ENCODE measurements around the gene TLX2.
"Not testable (repeated sequence)": the region's sequence is repeated elsewhere in the genome, so short reads cannot be mapped to it uniquely, and the experiment has no call there.

The TLX2 gene

GRCh38 chr2:74514368-74515270 is at the start of gene TLX2:
Gene TLX2 (plus strand): TSS chr2:74514450. CDS start chr2:74514807, 357 bp downstream.
- no peak for DNase-seq (ENCODE audit: low read depth in 2 of 2)

DNA sequence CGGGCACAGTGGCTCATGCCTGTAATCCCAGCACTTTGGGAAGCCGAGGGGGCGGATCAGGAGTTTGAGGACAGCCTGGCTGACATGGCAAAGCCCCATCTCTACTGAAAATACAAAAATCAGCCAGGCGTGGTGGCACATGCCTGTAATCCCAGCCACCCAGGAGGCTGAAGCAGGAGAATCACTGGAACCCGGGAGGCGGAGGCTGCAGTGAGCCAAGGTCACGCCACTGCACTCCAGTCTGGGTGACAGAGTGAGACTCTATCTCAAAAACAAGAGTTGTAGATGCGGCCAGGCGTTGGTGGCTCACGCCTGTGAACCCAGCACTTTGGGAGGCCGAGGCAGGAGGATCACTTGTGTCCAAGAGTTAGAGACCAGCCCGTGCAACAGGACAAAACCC is 43.5 kb upstream of the TLX2 start:
- not testable (repeated sequence) for DNase-seq (ENCODE audit: low read depth in 2 of 2)

DNA sequence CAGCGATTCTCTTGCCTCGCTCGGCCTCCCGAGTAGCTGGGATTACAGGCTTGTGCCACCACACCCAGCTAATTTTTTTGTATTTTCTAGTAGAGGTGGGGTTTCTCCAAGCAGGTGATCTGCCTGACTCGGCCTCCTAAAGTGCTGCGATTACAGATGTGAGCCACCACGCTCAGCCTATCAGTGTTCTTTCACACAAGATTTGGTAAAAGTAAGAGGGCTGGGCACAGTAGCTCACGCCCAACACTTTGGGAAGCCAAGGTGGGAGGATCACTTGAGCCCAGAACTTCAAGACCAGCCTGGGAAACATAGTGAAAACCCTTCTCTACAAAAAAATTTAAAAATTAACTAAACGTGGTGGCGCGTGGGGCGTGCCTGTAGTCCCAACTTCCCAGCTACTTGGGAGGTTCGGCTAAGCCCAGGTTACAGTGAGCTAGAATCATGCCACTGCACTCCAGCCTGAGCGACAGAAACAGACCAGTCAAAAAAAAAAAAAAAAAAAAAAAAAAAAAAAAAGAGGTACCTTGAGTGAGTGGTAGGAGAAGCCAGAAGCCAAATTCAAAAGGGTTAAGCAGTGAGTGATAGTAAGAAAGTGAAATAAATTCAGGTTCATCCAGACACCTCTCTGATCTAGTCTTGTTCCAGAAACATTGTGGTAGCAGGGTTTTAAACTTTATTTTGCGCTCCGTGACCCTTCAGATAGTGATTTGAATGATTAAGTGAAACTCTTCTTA is 42.8 kb upstream of the TLX2 start:
- no peak for DNase-seq (ENCODE audit: low read depth in 2 of 2)

- DNase-seq (ENCODE audit: low read depth in 2 of 2), result peak; percentile 91
Observed at GRCh38 chr2:74472086-74472944, 41.9 kb upstream of the TLX2 start, which contains the start of gene MRPL53. Gene MRPL53 (minus strand): TSS chr2:74472680. CDS start chr2:74472660, 20 bp downstream.

DNA sequence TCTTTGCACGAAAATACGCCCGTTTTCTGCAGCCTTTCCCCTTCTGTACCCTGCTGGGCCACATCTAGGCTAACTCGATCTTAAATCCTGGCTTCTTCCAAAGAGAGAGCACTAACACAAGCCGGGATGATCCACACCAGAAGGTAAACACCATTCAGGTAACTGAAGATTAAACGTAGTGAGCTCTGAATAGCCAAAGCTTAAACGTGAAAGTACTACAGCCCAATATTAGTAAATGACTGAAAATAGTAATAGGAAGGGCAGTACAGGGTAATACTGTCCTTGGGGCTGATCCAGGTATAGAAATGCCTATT is 41.3 kb upstream of the TLX2 start:
- DNase-seq (ENCODE audit: low read depth in 2 of 2), result no peak

DNA sequence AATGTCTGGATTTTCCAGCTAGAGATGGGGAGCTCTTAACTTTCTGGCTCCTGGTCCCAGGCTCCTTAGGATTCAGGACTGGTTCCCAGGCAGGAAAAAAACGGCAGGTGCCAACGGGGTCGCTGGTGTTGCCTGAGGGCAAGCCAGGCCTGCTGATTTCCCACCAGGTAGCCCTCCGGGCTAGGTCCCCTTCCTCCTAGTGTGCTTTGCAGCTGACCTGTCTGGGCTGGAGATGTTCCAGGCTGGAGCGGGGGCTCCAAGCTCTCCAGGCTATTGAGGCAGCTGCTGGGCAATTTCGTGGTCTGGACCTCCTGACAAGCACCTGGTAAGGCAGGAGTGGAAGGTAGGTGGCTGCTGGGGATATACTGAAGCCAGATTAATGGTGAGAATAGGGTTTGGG is 39.8 kb upstream of the TLX2 start:
- DNase-seq (ENCODE audit: low read depth in 2 of 2), result no peak

GRCh38 chr2:74474899-74475298 is 39.4 kb upstream of the TLX2 start:
- no peak for DNase-seq (ENCODE audit: low read depth in 2 of 2)

GRCh38 chr2:74481431-74481830 is 32.8 kb upstream of the TLX2 start:
- DNase-seq (ENCODE audit: low read depth in 2 of 2), result no peak

- DNase-seq (ENCODE audit: low read depth in 2 of 2), result peak in 1 of 2 donors; percentile 44
Observed at GRCh38 chr2:74481961-74482800, 32.1 kb upstream of the TLX2 start.

DNA sequence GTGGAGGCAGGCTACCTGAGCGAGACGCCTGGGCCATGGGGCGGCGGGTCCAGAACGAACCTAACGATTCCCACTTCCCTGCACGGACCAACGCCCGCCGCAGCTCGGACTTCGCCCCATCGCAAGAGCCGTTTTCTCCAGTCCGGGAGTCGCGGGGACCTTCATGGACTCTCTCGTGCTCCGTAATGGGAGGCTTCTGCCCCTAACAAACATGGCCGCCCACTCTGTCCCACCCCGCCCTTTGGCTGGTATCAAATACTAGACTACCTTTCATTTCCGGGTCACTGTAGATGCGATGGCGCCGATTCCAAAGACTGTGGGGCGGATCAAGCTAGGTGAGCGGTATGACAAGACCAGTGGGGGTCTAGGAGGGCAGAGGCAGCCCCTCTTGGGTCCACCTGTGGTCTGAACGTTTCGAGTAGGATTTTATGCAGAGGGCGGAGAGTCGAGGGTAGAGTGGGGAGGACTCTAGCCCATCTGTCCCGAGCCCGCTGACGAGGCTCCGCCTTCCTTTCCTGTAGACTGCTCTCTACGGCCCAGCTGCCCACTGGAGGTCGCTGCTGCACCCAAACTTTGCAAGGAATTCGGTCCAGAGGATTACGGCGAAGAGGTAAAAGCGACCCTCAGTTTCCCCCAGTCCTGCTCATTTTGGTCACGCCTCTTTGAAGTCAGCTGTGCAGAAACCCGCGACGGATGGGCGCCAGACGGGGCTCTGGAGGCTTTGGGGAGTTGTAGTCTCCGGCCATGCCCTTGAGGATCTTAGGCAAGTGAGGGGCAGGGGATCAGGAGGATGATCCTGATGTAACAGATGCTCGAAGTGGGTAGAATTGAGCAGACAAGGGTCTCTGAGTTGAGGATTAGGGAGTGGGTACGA is 31.2 kb upstream of the TLX2 start, which contains the start of the genes CCDC142 and TTC31:
TSS of gene CCDC142 (minus strand) at position 198 of the 874 bp plus-strand sequence. CDS start at position 37, 161 bp downstream.
TSS of gene TTC31 (plus strand) at position 281 of the 874 bp plus-strand sequence. CDS start at position 296, 15 bp downstream.
- DNase-seq (ENCODE audit: low read depth in 2 of 2), result peak; percentile 89 to 93

DNA sequence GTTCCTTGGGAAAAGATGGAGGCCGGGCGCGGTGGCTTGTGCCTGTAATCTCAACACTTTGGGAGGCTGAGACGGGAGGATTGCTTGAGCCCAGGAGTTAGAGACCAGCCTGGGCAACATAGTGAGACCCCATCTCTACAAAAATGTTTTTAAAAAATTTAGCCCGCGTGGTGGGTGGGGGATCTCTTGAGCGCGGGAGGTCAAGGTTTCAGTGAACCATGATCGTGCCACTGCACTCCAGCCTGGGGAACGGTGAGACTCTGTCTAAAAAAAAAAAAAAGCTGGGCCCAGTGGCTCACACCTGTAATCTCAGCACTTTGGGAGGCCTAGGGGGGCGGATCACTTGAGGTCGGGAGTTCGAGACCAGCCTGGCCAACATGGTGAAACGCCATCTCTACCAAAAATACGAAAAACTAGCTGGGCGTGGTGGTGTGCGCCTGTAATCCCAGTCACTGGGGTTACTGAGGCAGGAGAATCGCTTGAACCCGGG is 30.5 kb upstream of the TLX2 start:
- not testable (repeated sequence) for DNase-seq (ENCODE audit: low read depth in 2 of 2)

DNA sequence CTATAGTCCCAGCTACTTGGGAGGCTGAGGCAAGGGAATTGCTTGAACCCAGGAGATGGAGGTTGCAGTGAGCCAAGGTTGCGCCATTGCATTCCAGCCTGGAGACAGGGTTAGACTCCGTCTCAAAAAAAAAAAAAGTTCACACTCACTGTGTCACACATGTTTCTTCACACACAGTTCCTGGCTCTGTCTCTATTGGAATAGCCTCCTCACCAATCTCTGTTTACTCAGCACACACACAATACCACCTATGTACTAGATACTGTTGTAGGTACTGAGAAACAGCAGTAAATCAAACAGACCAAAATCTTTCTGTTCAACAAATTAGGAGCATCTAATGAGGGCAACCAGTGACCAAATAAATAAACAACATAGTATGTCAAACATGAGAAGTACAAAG is 28.1 kb upstream of the TLX2 start:
- no peak for DNase-seq (ENCODE audit: low read depth in 2 of 2)

- no peak for DNase-seq (ENCODE audit: low read depth in 2 of 2)
Observed at GRCh38 chr2:74488643-74489481, 25.4 kb upstream of the TLX2 start.

GRCh38 chr2:74489906-74490305 is 24.3 kb upstream of the TLX2 start:
- DNase-seq (ENCODE audit: low read depth in 2 of 2), result no peak

GRCh38 chr2:74491648-74492544 is 22.4 kb upstream of the TLX2 start:
- no peak for DNase-seq (ENCODE audit: low read depth in 2 of 2)

GRCh38 chr2:74493546-74493945 is 20.7 kb upstream of the TLX2 start:
- no peak for DNase-seq (ENCODE audit: low read depth in 2 of 2)

DNA sequence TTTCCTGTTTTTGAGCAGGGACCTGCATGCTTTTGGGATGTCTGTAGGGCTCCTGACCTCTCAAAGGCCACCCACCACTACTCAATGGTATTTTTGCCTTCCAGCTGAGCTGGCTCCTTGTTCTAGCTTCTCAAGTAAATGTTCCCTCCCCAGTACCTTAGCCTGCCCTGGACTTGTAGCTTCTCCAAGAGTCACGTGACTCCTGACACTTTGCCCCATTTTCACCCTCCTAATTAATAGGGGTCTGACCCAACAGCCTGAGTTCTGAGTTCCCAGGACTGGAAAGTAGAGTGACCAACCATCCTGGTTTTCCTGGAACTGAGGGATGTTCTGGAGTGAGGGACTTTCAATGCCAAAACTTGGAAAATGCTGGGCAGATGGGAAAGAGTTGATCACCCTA is 18.8 kb upstream of the TLX2 start:
- no peak for DNase-seq (ENCODE audit: low read depth in 2 of 2)
